GM12865 (cell line): ENCODE results near the gene LMBR1L.
"Not testable (repeated sequence)": the region's sequence is repeated elsewhere in the genome, so short reads cannot be mapped to it uniquely, and the experiment has no call there.

Source experiments
- DNase-seq: peaks from one replicate; pipeline ENCODE4 v3.0.0; 2010; ENCODE audit warnings: low read depth
- H3K4me3 ChIP-seq: 2 replicates; pipeline ENCODE4 v1.5.1; 2011; ENCODE audit warnings: mild to moderate bottlenecking, low read depth, low read length, control low read depth
- TF ChIP-seq, protein P1 (sequence below): IDR thresholded peaks from 2 replicates; pipeline ENCODE4 v1.5.1; 2011; ENCODE audit warnings: low read length, control low read depth, low read depth, inconsistent platforms; ENCODE audit not compliant: insufficient read depth; ENCODE audit errors: missing control alignments

LMBR1L gene

GRCh38 chr12:49138587-49138986, 27.9 kb upstream of the LMBR1L start:
- no peak overlapping the region for H3K4me3 ChIP-seq
- TF ChIP-seq, protein P1, sequence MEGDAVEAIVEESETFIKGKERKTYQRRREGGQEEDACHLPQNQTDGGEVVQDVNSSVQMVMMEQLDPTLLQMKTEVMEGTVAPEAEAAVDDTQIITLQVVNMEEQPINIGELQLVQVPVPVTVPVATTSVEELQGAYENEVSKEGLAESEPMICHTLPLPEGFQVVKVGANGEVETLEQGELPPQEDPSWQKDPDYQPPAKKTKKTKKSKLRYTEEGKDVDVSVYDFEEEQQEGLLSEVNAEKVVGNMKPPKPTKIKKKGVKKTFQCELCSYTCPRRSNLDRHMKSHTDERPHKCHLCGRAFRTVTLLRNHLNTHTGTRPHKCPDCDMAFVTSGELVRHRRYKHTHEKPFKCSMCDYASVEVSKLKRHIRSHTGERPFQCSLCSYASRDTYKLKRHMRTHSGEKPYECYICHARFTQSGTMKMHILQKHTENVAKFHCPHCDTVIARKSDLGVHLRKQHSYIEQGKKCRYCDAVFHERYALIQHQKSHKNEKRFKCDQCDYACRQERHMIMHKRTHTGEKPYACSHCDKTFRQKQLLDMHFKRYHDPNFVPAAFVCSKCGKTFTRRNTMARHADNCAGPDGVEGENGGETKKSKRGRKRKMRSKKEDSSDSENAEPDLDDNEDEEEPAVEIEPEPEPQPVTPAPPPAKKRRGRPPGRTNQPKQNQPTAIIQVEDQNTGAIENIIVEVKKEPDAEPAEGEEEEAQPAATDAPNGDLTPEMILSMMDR, result no peak
- DNase-seq, result no peak

DNA sequence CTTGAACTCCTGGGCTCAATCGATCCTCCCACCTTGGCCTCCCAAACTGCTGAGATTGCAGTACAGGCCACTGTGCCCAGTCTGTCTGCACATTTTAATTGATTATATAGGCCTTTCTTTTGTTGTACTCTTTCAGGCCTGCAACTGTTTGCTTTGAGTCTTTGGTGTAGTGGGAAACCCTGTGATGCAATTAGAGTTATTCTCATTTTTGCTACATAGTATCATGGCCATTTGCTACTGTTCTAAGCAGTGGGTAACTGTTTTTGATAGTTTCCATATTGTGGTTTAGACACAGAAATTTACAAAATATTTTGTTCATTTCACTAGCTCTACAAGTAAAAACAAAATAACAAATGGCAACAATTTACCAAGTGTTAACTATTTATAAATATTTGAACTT, 26.8 kb upstream of the LMBR1L start:
- TF ChIP-seq, protein P1, result no peak
- H3K4me3 ChIP-seq, result no peak overlapping the region
- no peak for DNase-seq

- not testable (repeated sequence) for DNase-seq, H3K4me3 ChIP-seq
These were observed 26.4 kb upstream of the LMBR1L start for GRCh38 chr12:49136997-49137396.

DNA sequence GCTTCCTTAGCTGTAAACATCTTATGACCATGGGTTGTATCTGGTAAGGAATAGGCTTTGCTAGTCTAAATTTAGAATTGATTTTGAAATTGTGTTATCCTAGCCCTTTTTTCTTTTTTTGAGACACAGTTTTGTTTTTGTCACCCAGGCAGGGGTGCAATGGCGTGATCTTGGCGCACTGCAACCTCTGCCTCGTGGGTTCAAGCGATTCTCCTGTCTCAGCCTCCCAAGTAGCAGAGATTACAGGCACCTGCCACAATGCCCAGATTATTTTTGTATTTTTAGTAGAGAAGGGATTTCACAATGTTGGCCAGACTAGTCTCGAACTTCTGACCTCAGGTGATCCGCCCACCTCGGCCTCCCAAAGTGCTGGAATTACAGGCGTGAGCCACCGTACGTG, 22.9 kb upstream of the LMBR1L start:
- no peak for DNase-seq
- peak overlapping the region; percentile 72 for H3K4me3 ChIP-seq

GRCh38 chr12:49133014-49133413, 22.4 kb upstream of the LMBR1L start:
- TF ChIP-seq, protein P1, result no peak
- H3K4me3 ChIP-seq, result peak overlapping the region; percentile 72
- DNase-seq, result no peak

More for the DNA sequence above, 22.9 kb upstream of the LMBR1L start:
- TF ChIP-seq, protein P1, result no peak

- TF ChIP-seq, protein P1, result no peak
- peak overlapping the region; percentile 72 for H3K4me3 ChIP-seq
- DNase-seq, result no peak
These were observed 21.3 kb upstream of the LMBR1L start for GRCh38 chr12:49131894-49132461.

DNA sequence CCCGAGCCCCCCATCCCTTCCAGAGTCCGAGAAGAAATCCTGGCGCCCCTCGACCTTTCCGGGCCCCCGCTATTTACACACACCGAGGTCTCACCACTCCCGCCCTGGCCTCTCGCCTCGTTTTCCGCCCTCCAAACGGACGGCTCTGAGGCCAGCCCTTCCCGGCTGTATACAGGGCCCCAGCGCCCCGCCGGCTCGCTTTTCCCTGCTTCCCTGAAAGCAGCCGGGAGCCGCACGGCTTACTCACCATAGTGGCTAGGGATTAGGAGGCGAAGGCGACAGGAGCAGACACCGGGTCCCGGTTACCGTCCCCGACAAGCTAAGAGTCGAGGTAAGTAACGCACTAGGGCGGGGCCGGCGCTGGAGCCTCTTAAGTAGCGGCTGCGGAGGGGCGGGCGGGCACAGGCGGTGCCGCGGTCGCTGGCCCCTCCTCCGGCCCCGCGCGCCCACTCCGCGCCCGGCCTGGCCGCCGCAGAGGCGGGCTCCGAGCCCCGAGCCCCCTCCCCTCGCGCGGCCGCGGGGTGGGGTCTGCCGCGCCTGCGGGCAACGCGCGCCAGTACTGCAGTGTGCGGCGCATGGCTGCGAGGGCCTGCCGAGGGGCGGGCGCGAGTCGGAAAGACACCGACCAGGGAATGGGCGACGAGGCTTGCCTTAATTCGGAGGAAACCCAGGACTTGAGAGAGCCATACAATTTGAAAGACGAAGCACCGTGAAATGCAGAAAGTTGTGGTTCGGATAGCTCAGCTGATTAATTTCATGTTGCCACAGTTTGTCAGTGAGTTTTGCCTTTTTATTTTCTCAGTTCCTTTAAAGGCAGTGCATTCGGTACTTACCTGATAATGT, 20.6 kb upstream of the LMBR1L start, which contains the start of gene TUBA1B:
TUBA1B (minus strand) TSS at position 345 of the 843 bp plus-strand sequence; CDS start at position 250, 95 bp downstream.
- DNase-seq, result peak; percentile 96
- H3K4me3 ChIP-seq, result peak within 1 kb of the TSS; percentile 99
- TF ChIP-seq, protein P1, result no peak
